Smooth muscle cell (in vitro differentiated cells): Measurements from ENCODE around the gene ARHGAP26. TPM values are rescaled to one million over a fixed set of nuclear protein-coding genes. Genes with fewer than 3 reads are reported as not detected.

Experiments
- DNase-seq: peaks from one replicate; lab custom pipeline; 2025; ENCODE audit not compliant: unreplicated experiment; lab: John Stamatoyannopoulos, UW
- H2AFZ ChIP-seq: fragments of 200-600 bp; sonication (generic); 2 replicates; pipeline ENCODE4 v1.6.0; 2016; ENCODE audit warnings: antibody characterized with exemption, low read depth, mild to moderate bottlenecking
- H3F3A ChIP-seq: fragments of 200-600 bp; sonication (generic); 2 replicates; pipeline ENCODE4 v1.6.0; 2017; ENCODE audit warnings: antibody characterized with exemption, low read depth
- H3K27ac ChIP-seq: fragments of 200-600 bp; sonication (generic); 2 replicates; pipeline ENCODE4 v1.5.1; 2016; ENCODE audit warnings: low read depth, mild to moderate bottlenecking
- H3K27me3 ChIP-seq: fragments of 200-600 bp; sonication (generic); 2 replicates; pipeline ENCODE4 v1.6.1; 2016; ENCODE audit warnings: low read depth, mild to moderate bottlenecking
- H3K36me3 ChIP-seq: fragments of 200-600 bp; sonication (generic); 2 replicates; pipeline ENCODE4 v1.5.1; 2016; ENCODE audit warnings: low read depth
- H3K4me1 ChIP-seq: fragments of 200-600 bp; sonication (generic); 2 replicates; pipeline ENCODE4 v1.5.1; 2016; ENCODE audit warnings: low read depth
- H3K4me2 ChIP-seq: fragments of 200-600 bp; sonication (generic); 2 replicates; pipeline ENCODE4 v1.6.0; 2016; ENCODE audit warnings: mild to moderate bottlenecking
- H3K4me3 ChIP-seq: fragments of 200-600 bp; sonication (generic); 2 replicates; pipeline ENCODE4 v1.5.1; 2016; ENCODE audit warnings: mild to moderate bottlenecking
- H3K79me2 ChIP-seq: fragments of 200-600 bp; sonication (generic); 2 replicates; pipeline ENCODE4 v1.6.0; 2016; ENCODE audit warnings: low read depth, mild to moderate bottlenecking
- H3K9ac ChIP-seq: fragments of 200-600 bp; sonication (generic); 2 replicates; pipeline ENCODE4 v1.6.0; 2016; ENCODE audit warnings: low read depth
- H3K9me3 ChIP-seq: fragments of 200-600 bp; sonication (generic); replicated peaks from 2 replicates; pipeline ENCODE4 v1.5.1; 2016; ENCODE audit warnings: low read depth
- H4K20me1 ChIP-seq: fragments of 200-600 bp; sonication (generic); 2 replicates; pipeline ENCODE4 v1.6.0; 2016; ENCODE audit warnings: low read depth
- WGBS: methylation state at CpG from one replicate; pipeline ENCODE4 v1.1.7; 2016; ENCODE audit warnings: low lambda C conversion rate; 5-methylcytosine and 5-hydroxymethylcytosine counted together
- polyA plus RNA-seq: library from polyadenylated mRNA; unstranded; fragments of >200 nt; fragmentation: Nextera tagmentation; extraction: Ambion mirVana; gene quantifications from 2 replicates; pipeline ENCODE4 v1.2.1, GENCODE V29; 2016
- total RNA-seq: library from RNA; depleted of rRNA; stranded (reverse); fragments of >200 nt; gene quantifications from 2 replicates; pipeline ENCODE4 v1.2.3, GENCODE V29; 2014
- TF ChIP-seq, protein P1 (sequence below): fragments of 200-600 bp; sonication (generic); IDR thresholded peaks from 2 replicates; pipeline ENCODE4 v1.5.1; 2017; ENCODE audit warnings: borderline replicate concordance, mild to moderate bottlenecking, antibody characterized with exemption; ENCODE audit not compliant: insufficient read depth, poor library complexity, severe bottlenecking

ARHGAP26 gene
- total and polyA plus RNA-seq, 2 experiments from 2014 or later, result 2.2 to 5.1 TPM

DNA sequence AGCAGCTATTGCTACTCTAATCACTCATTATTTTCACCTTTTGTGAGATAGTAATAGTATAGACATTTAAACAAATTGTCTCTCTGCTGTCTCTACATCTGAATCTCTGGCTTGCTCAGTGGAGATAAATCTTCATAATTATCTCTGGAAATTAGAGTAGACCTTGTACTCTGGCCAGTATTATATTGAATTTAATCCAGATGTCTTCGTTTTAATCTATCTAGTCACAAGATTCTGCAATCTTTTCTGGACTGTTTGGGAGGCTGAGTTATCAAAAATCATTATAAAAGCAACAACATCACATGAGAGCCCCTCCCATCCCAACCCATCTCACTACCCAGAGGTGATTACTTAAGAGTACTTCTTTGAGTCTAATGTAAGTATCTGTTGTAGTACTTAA, 19.0 kb downstream of the ARHGAP26 start:
- Histone ChIP-seq H2AFZ (no peak overlapping the region), H4K20me1 (no peaks in the 10 kb centered on the region), H3K4me2 (no peak overlapping the region), H3K36me3 (no peaks in the 10 kb centered on the region), H3K27me3 (no peaks in the 10 kb centered on the region), H3F3A (no peaks in the 10 kb centered on the region), H3K79me2 (no peaks in the 10 kb centered on the region), H3K9me3 (no peaks in the 10 kb centered on the region), H3K27ac (no peak overlapping the region), H3K9ac (no peak overlapping the region), H3K4me3 (no peak overlapping the region), H3K4me1 (peaks cover under 1% of the 10 kb centered on the region)
- DNase-seq, result no peak
- WGBS, result 91% methylated on average over 1 of the region's 1 CpG
- TF ChIP-seq, protein P1, sequence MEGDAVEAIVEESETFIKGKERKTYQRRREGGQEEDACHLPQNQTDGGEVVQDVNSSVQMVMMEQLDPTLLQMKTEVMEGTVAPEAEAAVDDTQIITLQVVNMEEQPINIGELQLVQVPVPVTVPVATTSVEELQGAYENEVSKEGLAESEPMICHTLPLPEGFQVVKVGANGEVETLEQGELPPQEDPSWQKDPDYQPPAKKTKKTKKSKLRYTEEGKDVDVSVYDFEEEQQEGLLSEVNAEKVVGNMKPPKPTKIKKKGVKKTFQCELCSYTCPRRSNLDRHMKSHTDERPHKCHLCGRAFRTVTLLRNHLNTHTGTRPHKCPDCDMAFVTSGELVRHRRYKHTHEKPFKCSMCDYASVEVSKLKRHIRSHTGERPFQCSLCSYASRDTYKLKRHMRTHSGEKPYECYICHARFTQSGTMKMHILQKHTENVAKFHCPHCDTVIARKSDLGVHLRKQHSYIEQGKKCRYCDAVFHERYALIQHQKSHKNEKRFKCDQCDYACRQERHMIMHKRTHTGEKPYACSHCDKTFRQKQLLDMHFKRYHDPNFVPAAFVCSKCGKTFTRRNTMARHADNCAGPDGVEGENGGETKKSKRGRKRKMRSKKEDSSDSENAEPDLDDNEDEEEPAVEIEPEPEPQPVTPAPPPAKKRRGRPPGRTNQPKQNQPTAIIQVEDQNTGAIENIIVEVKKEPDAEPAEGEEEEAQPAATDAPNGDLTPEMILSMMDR, result no peak

DNA sequence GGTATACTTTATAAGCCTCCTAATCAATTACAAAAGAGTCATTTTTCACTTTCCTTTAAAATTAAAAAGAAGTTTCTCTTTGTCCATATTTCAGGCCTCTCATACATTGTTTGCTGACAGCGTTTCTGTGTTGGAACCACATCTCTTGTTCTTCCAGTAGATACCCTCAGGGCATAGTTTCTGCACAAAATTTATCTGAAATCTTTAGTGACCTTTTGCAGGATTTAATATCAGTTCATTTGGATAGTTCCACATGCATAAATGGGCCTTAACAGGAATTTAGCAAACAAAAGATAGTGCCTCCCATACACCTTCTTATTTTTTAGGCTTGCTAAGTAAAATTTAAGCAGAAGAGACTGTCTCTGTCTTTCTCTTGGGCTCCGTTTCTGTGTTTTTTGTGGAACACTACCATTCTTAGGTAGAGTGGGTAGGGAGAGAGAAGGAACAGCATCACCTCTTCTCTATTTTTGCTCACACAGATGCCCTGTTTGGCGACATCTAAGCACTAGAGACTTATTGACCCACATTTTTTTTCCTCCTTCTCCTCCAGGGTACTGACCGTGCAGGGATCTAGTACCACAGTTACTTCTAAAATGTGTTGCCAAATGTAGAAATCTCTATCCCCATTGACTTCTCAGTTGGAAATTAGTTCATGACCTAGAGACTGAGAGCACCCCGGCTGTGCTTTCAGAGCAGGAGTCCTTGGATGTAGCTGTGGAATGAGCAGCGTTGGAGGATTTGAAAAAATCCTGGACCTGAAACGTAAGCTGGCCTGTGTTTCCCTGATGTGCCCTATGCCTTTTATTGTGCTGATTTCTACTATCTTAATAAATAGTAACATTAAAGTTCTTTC, 22.1 kb downstream of the ARHGAP26 start:
- Histone ChIP-seq H3K4me2 (no peak overlapping the region), H3K4me3 (no peak overlapping the region), H3K79me2 (no peaks in the 10 kb centered on the region), H3K4me1 (no peaks in the 10 kb centered on the region), H3K9ac (no peak overlapping the region), H4K20me1 (no peaks in the 10 kb centered on the region), H3K27me3 (no peaks in the 10 kb centered on the region), H3K27ac (no peak overlapping the region), H2AFZ (no peak overlapping the region), H3F3A (no peaks in the 10 kb centered on the region), H3K9me3 (no peaks in the 10 kb centered on the region), H3K36me3 (no peaks in the 10 kb centered on the region)
- TF ChIP-seq, protein P1, result no peak
- 95% methylated on average over 7 of the region's 7 CpGs for WGBS
- no peak for DNase-seq

DNA sequence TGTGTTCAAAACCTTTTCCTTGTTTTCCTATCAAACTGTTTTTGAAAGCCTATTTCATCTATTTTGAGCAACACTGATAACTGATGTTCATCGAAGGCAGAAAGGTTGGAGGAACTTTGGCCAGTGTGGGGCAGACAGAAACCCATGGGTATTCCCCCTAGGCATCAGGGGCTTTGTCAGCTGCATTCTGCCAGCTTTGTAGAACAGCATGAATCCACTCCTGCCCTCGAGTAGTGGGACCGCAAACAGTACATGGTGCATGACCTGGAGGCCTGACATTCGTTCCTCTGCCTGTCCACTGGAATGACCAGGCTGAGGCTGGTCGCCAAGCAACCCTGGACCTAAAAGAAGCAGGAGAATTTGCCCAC, 22.7 kb downstream of the ARHGAP26 start:
- no peaks in the 10 kb centered on the region for H3K27me3 ChIP-seq
- WGBS, result 91% methylated on average over 5 of the region's 5 CpGs
- no peaks in the 10 kb centered on the region for H4K20me1 ChIP-seq
- no peak overlapping the region for H2AFZ ChIP-seq
- no peak overlapping the region for H3K9ac ChIP-seq
- H3K4me2 ChIP-seq, result no peak overlapping the region
- H3F3A ChIP-seq, result no peaks in the 10 kb centered on the region
- no peaks in the 10 kb centered on the region for H3K9me3 ChIP-seq
- H3K79me2 ChIP-seq, result no peaks in the 10 kb centered on the region
- H3K4me3 ChIP-seq, result no peak overlapping the region
- H3K36me3 ChIP-seq, result no peaks in the 10 kb centered on the region
- TF ChIP-seq, protein P1, result no peak
- no peaks in the 10 kb centered on the region for H3K4me1 ChIP-seq
- DNase-seq, result no peak
- no peak overlapping the region for H3K27ac ChIP-seq

DNA sequence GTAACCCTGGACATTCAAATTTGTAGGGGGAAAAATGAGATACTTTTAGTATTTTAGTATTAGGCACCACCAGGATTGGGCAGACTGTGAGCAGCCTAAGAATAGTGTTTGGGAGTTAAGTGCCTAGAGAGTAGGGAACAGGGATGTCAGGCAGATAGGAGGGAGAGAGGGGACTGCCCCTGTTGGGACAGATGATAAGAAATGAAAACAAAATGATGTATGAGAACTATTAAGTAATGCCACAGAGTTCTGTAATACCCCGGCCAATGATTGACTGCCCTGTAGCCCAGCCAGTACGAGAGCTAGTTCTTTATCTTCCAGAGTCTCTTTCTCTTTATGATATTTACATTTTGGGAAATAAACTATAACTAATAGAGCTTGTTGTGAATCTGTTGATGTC, 24.4 kb downstream of the ARHGAP26 start:
- Histone ChIP-seq H3K4me1 (no peaks in the 10 kb centered on the region), H3K79me2 (no peaks in the 10 kb centered on the region), H3K27me3 (no peaks in the 10 kb centered on the region), H3K4me3 (no peak overlapping the region), H3K27ac (no peak overlapping the region), H3F3A (no peaks in the 10 kb centered on the region), H4K20me1 (no peaks in the 10 kb centered on the region), H3K4me2 (no peak overlapping the region), H3K9me3 (no peaks in the 10 kb centered on the region), H2AFZ (no peak overlapping the region), H3K9ac (no peak overlapping the region), H3K36me3 (no peaks in the 10 kb centered on the region)
- TF ChIP-seq, protein P1, result no peak
- 92% methylated on average over 2 of the region's 2 CpGs for WGBS
- no peak for DNase-seq
